Chondrocyte (in vitro differentiated cells): ENCODE results near the gene PCGF1. TPM values are rescaled to one million over a fixed set of nuclear protein-coding genes. Genes with fewer than 3 reads are reported as not detected.

Source experiments
- DNase-seq: peaks from one replicate; pipeline ENCODE4 v3.0.0; 2021; ENCODE audit warnings: mixed read lengths, low spot score
- H3K27ac Mint-ChIP-seq: one replicate; pipeline ENCODE4 v1.8.0; 2021; ENCODE audit warnings: mild to moderate bottlenecking, moderate library complexity, mixed read lengths; ENCODE audit not compliant: unreplicated experiment
- H3K27me3 Mint-ChIP-seq: 2 replicates; pipeline ENCODE4 v1.8.0; 2021; ENCODE audit warnings: low read depth, mixed read lengths
- H3K36me3 Mint-ChIP-seq: 2 replicates; pipeline ENCODE4 v1.8.0; 2021; ENCODE audit warnings: low read depth, mixed read lengths
- H3K4me1 Mint-ChIP-seq: 2 replicates; pipeline ENCODE4 v1.8.0; 2021; ENCODE audit warnings: low read depth, mild to moderate bottlenecking, mixed read lengths
- H3K4me3 Mint-ChIP-seq: one replicate; pipeline ENCODE4 v1.8.0; 2021; ENCODE audit warnings: mild to moderate bottlenecking, moderate library complexity, mixed read lengths; ENCODE audit not compliant: unreplicated experiment
- H3K9me3 Mint-ChIP-seq: 2 replicates; pipeline ENCODE4 v1.8.0; 2021; ENCODE audit warnings: low read depth, mixed read lengths
- total RNA-seq: library from RNA; stranded (reverse); gene quantifications from 3 replicates; pipeline ENCODE4 v1.2.1, GENCODE V29; 2021
- TF ChIP-seq, protein P1 (sequence below): fragments of 200-600 bp; sonication (generic); IDR thresholded peaks from 2 replicates; pipeline ENCODE4 v1.5.0; 2021; ENCODE audit warnings: antibody characterized with exemption, mild to moderate bottlenecking, moderate library complexity

PCGF1 gene
- total RNA-seq, 1 donor from 2014 or later, result 30.7 TPM

DNA sequence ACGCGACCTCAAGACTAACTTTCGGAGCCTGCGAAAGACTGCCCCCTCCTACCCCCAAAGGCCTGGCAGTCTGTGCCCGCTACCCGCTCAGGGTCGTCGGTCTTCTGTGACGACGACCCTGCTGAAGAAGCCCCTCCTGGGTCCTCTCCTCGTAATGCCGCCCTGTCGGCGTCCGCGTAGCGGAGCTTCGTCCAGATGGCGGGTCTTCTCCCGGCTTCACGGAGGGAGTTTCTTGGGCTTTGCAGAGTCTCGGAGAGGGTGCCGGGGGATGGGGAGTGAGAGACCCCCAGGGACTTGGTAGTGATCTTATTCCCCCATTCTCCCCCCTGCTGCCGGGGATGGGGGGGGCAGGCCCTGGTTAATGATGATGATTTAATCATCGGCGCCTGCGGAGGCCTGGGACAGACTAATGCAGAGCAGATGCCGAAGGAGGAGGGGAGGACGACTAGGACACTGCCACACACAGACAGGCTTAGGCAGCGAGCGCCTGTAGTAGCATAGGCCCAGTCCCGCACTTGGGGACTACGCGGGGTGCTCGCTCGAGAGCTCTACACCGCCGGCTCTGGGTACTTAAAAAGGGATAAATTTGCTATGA is 528 bp upstream of the PCGF1 start:
- peaks cover 34% of the 10 kb centered on the region for H3K27me3 Mint-ChIP-seq

DNA sequence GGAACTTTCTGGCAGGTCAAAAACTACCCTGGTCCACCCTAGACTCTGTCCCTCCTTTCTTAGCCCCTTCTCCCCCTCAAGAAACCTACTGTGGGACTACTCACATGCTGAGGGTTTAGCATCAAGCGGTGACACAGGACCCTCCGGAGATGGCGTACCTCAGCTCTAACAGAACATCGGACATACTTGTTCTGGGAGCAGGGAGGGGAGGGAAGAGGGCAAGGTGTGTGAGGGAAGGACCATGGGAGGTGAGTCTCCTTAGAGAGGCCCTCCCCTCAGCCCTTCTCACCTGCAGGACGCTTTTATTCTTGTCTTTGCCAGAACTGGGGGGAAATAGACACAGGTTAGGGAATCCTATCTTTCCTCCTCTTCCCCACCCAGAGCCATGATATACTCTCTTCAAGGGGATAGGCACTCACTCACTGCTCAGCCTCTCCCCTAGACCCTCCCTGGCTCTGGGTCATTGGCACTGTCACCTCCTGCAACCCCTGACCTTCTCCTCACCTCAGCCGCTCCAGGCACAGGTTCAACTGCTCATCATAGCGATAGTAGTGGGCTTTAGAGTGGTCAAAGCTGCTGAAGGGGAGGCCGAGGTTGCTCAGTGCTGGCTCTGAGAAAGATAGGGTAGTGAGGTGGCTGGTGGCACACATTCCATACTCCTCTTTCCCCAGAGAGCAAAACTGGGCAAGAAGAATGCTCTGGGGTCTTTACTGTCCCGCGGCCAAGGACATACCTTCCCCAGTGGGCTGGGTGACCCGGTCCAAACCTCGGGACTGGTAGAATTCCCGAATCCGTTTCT is 1.8 kb downstream of the PCGF1 start:
- peak overlapping the region; percentile 100 for H3K4me3 Mint-ChIP-seq
- H3K9me3 Mint-ChIP-seq, result no peaks in the 10 kb centered on the region
- H3K4me1 Mint-ChIP-seq, result peaks cover 60% of the 10 kb centered on the region
- H3K36me3 Mint-ChIP-seq, result peaks cover 14% of the 10 kb centered on the region
- peak overlapping the region; percentile 8 for H3K27ac Mint-ChIP-seq
- no peak for DNase-seq
- peaks cover 15% of the 10 kb centered on the region for H3K27me3 Mint-ChIP-seq
- TF ChIP-seq, protein P1, sequence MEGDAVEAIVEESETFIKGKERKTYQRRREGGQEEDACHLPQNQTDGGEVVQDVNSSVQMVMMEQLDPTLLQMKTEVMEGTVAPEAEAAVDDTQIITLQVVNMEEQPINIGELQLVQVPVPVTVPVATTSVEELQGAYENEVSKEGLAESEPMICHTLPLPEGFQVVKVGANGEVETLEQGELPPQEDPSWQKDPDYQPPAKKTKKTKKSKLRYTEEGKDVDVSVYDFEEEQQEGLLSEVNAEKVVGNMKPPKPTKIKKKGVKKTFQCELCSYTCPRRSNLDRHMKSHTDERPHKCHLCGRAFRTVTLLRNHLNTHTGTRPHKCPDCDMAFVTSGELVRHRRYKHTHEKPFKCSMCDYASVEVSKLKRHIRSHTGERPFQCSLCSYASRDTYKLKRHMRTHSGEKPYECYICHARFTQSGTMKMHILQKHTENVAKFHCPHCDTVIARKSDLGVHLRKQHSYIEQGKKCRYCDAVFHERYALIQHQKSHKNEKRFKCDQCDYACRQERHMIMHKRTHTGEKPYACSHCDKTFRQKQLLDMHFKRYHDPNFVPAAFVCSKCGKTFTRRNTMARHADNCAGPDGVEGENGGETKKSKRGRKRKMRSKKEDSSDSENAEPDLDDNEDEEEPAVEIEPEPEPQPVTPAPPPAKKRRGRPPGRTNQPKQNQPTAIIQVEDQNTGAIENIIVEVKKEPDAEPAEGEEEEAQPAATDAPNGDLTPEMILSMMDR, result no peak

More for the DNA sequence above, 528 bp upstream of the PCGF1 start:
- H3K36me3 Mint-ChIP-seq, result peaks cover 14% of the 10 kb centered on the region
- peaks cover 47% of the 10 kb centered on the region for H3K4me1 Mint-ChIP-seq
- no peak for DNase-seq
- peak overlapping the region; percentile 100 for H3K4me3 Mint-ChIP-seq
- TF ChIP-seq, protein P1, result no peak
- no peaks in the 10 kb centered on the region for H3K9me3 Mint-ChIP-seq
- H3K27ac Mint-ChIP-seq, result peak overlapping the region; percentile 100

DNA sequence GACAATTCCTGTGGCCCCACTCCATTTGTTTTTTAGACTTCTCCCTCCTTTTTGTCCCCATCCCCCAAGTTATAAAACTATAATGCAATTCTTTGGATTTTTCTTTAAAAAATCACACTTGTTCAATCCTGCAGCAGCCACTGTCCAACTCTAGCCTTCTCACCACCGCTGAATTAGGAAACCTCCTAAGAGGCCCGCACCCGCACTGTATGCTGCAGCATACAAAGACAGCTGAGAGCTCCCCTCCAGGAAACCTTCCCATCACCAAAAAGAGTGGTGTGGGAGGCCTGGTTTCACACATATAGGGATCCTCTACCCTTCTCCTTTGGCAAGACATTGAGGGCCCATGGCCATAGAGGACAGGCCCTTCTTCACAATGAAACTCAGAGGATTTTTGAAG is 2.9 kb downstream of the PCGF1 start:
- DNase-seq, result no peak
- peaks cover 10% of the 10 kb centered on the region for H3K27me3 Mint-ChIP-seq
- peaks cover 60% of the 10 kb centered on the region for H3K4me1 Mint-ChIP-seq
- peaks cover 14% of the 10 kb centered on the region for H3K36me3 Mint-ChIP-seq
- H3K4me3 Mint-ChIP-seq, result peak overlapping the region; percentile 71
- H3K27ac Mint-ChIP-seq, result peak overlapping the region; percentile 84
- TF ChIP-seq, protein P1, result no peak
- H3K9me3 Mint-ChIP-seq, result no peaks in the 10 kb centered on the region

DNA sequence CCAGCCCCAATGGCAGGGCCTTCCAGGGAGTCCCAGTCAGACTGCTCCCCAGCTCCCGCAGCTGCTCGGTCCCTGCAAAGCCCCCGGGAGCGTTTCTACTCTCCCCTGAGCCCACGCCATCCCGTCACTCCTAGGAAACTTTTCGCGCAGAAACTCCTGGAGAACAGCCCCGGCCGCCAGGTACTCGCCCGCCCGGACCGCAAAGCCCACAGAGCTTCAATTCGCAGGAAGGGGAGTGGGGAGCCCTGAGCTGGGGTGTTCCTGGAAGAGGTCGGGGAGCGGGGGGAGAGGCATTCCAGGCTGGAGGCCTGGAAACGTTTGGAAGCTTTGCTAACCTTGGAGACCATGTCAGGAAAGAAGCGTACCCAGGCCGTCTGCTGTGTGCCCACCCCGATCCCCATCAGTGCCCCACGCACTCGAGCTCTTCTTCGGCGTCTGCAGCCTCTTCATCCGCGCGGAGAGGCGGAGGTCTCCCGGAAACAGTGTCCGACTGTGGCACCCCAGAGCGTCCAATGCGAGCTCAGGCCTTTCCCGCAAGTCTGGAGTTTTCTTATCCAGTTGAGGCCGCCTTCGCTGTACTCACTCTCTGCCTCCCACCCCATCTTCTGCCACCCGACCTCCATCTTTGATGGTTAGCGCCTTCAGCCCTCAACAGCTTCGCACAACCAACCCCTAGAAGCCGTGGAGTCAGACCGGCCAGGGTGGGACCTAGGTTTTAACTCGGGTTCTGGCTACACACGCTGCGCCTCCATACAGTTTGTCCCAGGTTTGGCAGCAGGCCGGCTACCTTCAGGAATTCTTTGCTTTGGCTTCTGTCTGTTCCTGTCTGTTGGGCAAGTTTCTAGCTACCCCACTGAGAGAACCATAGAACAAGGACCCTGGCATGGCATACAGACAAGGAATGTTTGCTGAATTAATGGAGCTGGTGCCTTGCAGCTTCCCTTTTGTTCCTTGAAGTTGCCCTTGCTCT is 3.7 kb downstream of the PCGF1 start:
- Mint-ChIP-seq H3K36me3 (peaks cover 14% of the 10 kb centered on the region), H3K4me3 (peak overlapping the region; percentile 71), H3K27me3 (peaks cover 14% of the 10 kb centered on the region), H3K9me3 (no peaks in the 10 kb centered on the region), H3K4me1 (peaks cover 65% of the 10 kb centered on the region), H3K27ac (peak overlapping the region; percentile 85)
- DNase-seq, result no peak
- TF ChIP-seq, protein P1, result no peak
